22Rv1 (cell line): ENCODE results near the gene TSPO2.

Experiments
- H3K27ac ChIP-seq: fragments of 450-650 bp; 2 replicates; pipeline ENCODE4 v1.5.1; 2017
- CTCF ChIP-seq: fragments of 450-650 bp; IDR thresholded peaks from 2 replicates; pipeline ENCODE4 v1.5.1; 2017; ENCODE audit warnings: mild to moderate bottlenecking
- ZFX ChIP-seq: fragments of 450-650 bp; IDR thresholded peaks from 2 replicates; pipeline ENCODE4 v1.6.1; 2017; ENCODE audit warnings: antibody characterized with exemption, borderline replicate concordance

The TSPO2 gene

GRCh38 chr6:41054511-41054910 lies 12.2 kb downstream of the TSPO2 start:
- TF ChIP-seq ZFX, result no peak
- no peak overlapping the region for H3K27ac ChIP-seq

- TF ChIP-seq CTCF (no peak), ZFX (no peak)
These were observed 12.9 kb downstream of the TSPO2 start for GRCh38 chr6:41055149-41055548.

GRCh38 chr6:41056768-41057490 lies 14.7 kb downstream of the TSPO2 start:
- H3K27ac ChIP-seq, result no peak overlapping the region
- no peak for TF ChIP-seq CTCF
- no peak for TF ChIP-seq ZFX

More at GRCh38 chr6:41055149-41055548, 12.9 kb downstream of the TSPO2 start:
- no peak overlapping the region for H3K27ac ChIP-seq

GRCh38 chr6:41058783-41059181 lies 16.5 kb downstream of the TSPO2 start:
- TF ChIP-seq ZFX, result no peak
- TF ChIP-seq CTCF, result no peak
- no peak overlapping the region for H3K27ac ChIP-seq

- no peak overlapping the region for H3K27ac ChIP-seq
- TF ChIP-seq CTCF (no peak), ZFX (no peak)
These were observed 17.3 kb downstream of the TSPO2 start for GRCh38 chr6:41059556-41059955.

GRCh38 chr6:41061196-41061726 lies 19.0 kb downstream of the TSPO2 start:
- TF ChIP-seq CTCF (no peak), ZFX (no peak)
- no peak overlapping the region for H3K27ac ChIP-seq

- no peak overlapping the region for H3K27ac ChIP-seq
- TF ChIP-seq ZFX (no peak), CTCF (no peak)
These were observed 19.8 kb downstream of the TSPO2 start for GRCh38 chr6:41062056-41062455.

- H3K27ac ChIP-seq, result no peak overlapping the region
- TF ChIP-seq CTCF, result no peak
- TF ChIP-seq ZFX, result no peak
These were observed 21.6 kb downstream of the TSPO2 start for GRCh38 chr6:41063884-41064285.
